Activated CD8-positive, alpha-beta memory T cell treated with anti-CD3 and anti-CD28 coated beads, Interleukin-2, amount 50 U/mL, for 4 hours (primary cell): Measurements from ENCODE around the gene CRACR2B.

Experiments used
- DNase-seq: peaks from one replicate; pipeline ENCODE4 v3.0.0-alpha.2; 2020

CRACR2B gene

GRCh38 chr11:811446-812245 is 16.1 kb upstream of the CRACR2B start:
- DNase-seq = no peak

- DNase-seq = no peak
These were observed 15.3 kb upstream of the CRACR2B start for GRCh38 chr11:812390-812789.

- DNase-seq = no peak
These were observed 14.7 kb upstream of the CRACR2B start for GRCh38 chr11:813072-813455.

GRCh38 chr11:813456-814096 is 14.1 kb upstream of the CRACR2B start:
- DNase-seq = no peak

- no peak for DNase-seq
These were observed 11.9 kb upstream of the CRACR2B start for GRCh38 chr11:815675-816432.

- no peak for DNase-seq
These were observed 11.3 kb upstream of the CRACR2B start for GRCh38 chr11:816433-816779.

GRCh38 chr11:818396-819128 is 9.2 kb upstream of the CRACR2B start, which contains the start of gene PNPLA2:
Gene PNPLA2 (plus strand): TSS chr11:818914. CDS start chr11:819719, 805 bp downstream.
- no peak for DNase-seq

- DNase-seq = peak; percentile 93
These were observed 8.4 kb upstream of the CRACR2B start for GRCh38 chr11:819129-819931.

GRCh38 chr11:819943-820649 is 7.6 kb upstream of the CRACR2B start:
- DNase-seq = peak; percentile 93

- no peak for DNase-seq
These were observed 6.8 kb upstream of the CRACR2B start for GRCh38 chr11:820655-821511.

GRCh38 chr11:821512-822371 is 6.0 kb upstream of the CRACR2B start:
- no peak for DNase-seq

GRCh38 chr11:823441-824291 is 4.1 kb upstream of the CRACR2B start:
- DNase-seq = no peak

GRCh38 chr11:824292-824880 is 3.3 kb upstream of the CRACR2B start:
- DNase-seq = no peak

GRCh38 chr11:824942-825341 is 2.8 kb upstream of the CRACR2B start:
- DNase-seq = no peak

GRCh38 chr11:825366-826226 is 2.1 kb upstream of the CRACR2B start:
- no peak for DNase-seq

GRCh38 chr11:826227-826621 is 1.5 kb upstream of the CRACR2B start:
- no peak for DNase-seq

GRCh38 chr11:826836-827145 is 928 bp upstream of the CRACR2B start:
- no peak for DNase-seq
